Prostate gland (tissue), 2 donors: ENCODE measurements around the gene CDC42BPB.

Experiments
- CTCF ChIP-seq, 4 experiments: fragments of 200-600 bp in 2 of 4; fragments of 450-650 bp in 2 of 4; sonication (generic) in 2 of 4; IDR thresholded peaks; 1 replicate in 3 of 4; 2 replicates in 1 of 4; pipeline ENCODE4 v1.5.1; 2016 to 2019; ENCODE audit warnings: antibody characterized with exemption in 4 of 4, mild to moderate bottlenecking in 2 of 4, moderate library complexity in 2 of 4
- POLR2A ChIP-seq: fragments of 450-650 bp; IDR thresholded peaks from one replicate; pipeline ENCODE4 v1.6.1; 2016; ENCODE audit warnings: antibody characterized with exemption, mild to moderate bottlenecking
- POLR2AphosphoS5 ChIP-seq: sonication (generic); formaldehyde crosslinking; IDR thresholded peaks from one replicate; pipeline ENCODE4 v1.6.1; 2017; ENCODE audit warnings: antibody characterized with exemption

GRCh38 chr14:103091041-103091882, 33.9 kb upstream of the CDC42BPB start:
- TF ChIP-seq POLR2A (no peak), CTCF (IDR thresholded peaks at IDR 0.05) (peak in 3 of 4 experiments; percentile 23 to 65 (median 39)), POLR2AphosphoS5 (no peak)
